ENCODE results near the gene YY1AP1.
"Not testable (repeated sequence)": the region's sequence is repeated elsewhere in the genome, so short reads cannot be mapped to it uniquely, and the experiment has no call there.

DNA sequence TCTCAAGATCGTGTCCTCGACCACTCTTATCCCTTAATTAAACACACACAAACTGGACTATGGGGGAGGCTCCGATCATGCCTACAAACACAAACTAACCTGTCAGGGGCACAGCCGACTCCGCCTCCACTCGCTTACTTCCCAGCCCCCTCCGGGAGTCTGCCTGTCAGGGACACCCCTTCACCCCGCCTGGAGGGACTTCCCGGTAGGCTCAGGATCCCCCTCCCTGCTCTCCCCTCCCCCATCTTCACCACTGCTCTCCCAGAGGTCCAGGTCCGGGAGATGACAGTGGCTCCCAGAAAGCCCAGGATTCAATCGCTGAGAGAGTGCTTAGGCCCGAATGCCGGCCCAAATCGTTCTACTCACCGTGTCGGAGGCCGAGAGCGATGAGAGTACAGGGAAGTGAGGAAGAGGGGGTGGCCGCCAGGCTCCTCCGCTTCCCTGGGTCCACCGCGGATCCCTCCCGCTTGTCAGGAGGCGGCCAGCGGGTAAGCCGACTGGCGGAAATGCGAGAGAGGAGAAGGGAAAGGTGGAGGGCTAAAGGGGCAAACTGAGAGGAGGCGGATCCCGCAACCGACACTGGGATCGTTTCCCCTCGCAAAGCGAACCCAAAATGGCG, 760 bp downstream of the YY1AP1 start:
- TF ChIP-seq, protein P1, sequence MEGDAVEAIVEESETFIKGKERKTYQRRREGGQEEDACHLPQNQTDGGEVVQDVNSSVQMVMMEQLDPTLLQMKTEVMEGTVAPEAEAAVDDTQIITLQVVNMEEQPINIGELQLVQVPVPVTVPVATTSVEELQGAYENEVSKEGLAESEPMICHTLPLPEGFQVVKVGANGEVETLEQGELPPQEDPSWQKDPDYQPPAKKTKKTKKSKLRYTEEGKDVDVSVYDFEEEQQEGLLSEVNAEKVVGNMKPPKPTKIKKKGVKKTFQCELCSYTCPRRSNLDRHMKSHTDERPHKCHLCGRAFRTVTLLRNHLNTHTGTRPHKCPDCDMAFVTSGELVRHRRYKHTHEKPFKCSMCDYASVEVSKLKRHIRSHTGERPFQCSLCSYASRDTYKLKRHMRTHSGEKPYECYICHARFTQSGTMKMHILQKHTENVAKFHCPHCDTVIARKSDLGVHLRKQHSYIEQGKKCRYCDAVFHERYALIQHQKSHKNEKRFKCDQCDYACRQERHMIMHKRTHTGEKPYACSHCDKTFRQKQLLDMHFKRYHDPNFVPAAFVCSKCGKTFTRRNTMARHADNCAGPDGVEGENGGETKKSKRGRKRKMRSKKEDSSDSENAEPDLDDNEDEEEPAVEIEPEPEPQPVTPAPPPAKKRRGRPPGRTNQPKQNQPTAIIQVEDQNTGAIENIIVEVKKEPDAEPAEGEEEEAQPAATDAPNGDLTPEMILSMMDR (IDR thresholded peaks at IDR 0.05; ENCODE audit: insufficient read depth, low read length), result not testable (repeated sequence)
- TF ChIP-seq, protein P2, sequence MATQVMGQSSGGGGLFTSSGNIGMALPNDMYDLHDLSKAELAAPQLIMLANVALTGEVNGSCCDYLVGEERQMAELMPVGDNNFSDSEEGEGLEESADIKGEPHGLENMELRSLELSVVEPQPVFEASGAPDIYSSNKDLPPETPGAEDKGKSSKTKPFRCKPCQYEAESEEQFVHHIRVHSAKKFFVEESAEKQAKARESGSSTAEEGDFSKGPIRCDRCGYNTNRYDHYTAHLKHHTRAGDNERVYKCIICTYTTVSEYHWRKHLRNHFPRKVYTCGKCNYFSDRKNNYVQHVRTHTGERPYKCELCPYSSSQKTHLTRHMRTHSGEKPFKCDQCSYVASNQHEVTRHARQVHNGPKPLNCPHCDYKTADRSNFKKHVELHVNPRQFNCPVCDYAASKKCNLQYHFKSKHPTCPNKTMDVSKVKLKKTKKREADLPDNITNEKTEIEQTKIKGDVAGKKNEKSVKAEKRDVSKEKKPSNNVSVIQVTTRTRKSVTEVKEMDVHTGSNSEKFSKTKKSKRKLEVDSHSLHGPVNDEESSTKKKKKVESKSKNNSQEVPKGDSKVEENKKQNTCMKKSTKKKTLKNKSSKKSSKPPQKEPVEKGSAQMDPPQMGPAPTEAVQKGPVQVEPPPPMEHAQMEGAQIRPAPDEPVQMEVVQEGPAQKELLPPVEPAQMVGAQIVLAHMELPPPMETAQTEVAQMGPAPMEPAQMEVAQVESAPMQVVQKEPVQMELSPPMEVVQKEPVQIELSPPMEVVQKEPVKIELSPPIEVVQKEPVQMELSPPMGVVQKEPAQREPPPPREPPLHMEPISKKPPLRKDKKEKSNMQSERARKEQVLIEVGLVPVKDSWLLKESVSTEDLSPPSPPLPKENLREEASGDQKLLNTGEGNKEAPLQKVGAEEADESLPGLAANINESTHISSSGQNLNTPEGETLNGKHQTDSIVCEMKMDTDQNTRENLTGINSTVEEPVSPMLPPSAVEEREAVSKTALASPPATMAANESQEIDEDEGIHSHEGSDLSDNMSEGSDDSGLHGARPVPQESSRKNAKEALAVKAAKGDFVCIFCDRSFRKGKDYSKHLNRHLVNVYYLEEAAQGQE (IDR thresholded peaks at IDR 0.05; ENCODE audit: insufficient replicate concordance, low read depth), result not testable (repeated sequence)
- TF ChIP-seq SPI1 (IDR thresholded peaks at IDR 0.05; ENCODE audit: borderline replicate concordance, low read depth), result peak; percentile 42; the same call in 1 of the 2 replicates
- TF ChIP-seq POLR2AphosphoS5 (IDR thresholded peaks at IDR 0.05; ENCODE audit: low read depth), result not testable (repeated sequence)

Measured in HL-60 (cell line).